NCI-H2107 treated with DMSO at 0.1 percent for 48 hours (cell line): ENCODE data around the gene NAPA.

ENCODE experiments used
- DNase-seq: peaks from one replicate; lab custom pipeline; 2025; ENCODE audit not compliant: unreplicated experiment; lab: John Stamatoyannopoulos, UW

The NAPA gene

GRCh38 chr19:47514869-47515588 is at the start of gene NAPA:
Gene NAPA (minus strand): TSS chr19:47515063. CDS start chr19:47514940, 123 bp downstream.
- peak; percentile 99 for DNase-seq

GRCh38 chr19:47564081-47564480 is 49.2 kb upstream of the NAPA start:
- DNase-seq: no peak

GRCh38 chr19:47561440-47562057 is 46.7 kb upstream of the NAPA start:
- DNase-seq: no peak

- no peak for DNase-seq
These were observed 46.1 kb upstream of the NAPA start for GRCh38 chr19:47560999-47561398.

GRCh38 chr19:47550129-47550528 is 35.3 kb upstream of the NAPA start:
- DNase-seq: no peak

GRCh38 chr19:47549261-47549862 is 34.5 kb upstream of the NAPA start:
- no peak for DNase-seq

- no peak for DNase-seq
These were observed 32.3 kb upstream of the NAPA start for GRCh38 chr19:47547199-47547598.

GRCh38 chr19:47545061-47545948 is 30.4 kb upstream of the NAPA start:
- DNase-seq: no peak

GRCh38 chr19:47544476-47544875 is 29.6 kb upstream of the NAPA start:
- no peak for DNase-seq

GRCh38 chr19:47544075-47544474 is 29.2 kb upstream of the NAPA start:
- DNase-seq: no peak

- no peak for DNase-seq
These were observed 27.2 kb upstream of the NAPA start for GRCh38 chr19:47542030-47542475.

- DNase-seq: no peak
These were observed 26.7 kb upstream of the NAPA start for GRCh38 chr19:47541518-47541917.

GRCh38 chr19:47540748-47541147 is 25.9 kb upstream of the NAPA start:
- DNase-seq: no peak

- DNase-seq: no peak
These were observed 25.0 kb upstream of the NAPA start for GRCh38 chr19:47539747-47540311.

- no peak for DNase-seq
These were observed 23.9 kb upstream of the NAPA start for GRCh38 chr19:47538812-47539211.

GRCh38 chr19:47537493-47537892 is 22.6 kb upstream of the NAPA start:
- DNase-seq: no peak

- DNase-seq: no peak
These were observed 19.8 kb upstream of the NAPA start for GRCh38 chr19:47534628-47535027.

- DNase-seq: no peak
These were observed 17.0 kb upstream of the NAPA start for GRCh38 chr19:47531640-47532387.

GRCh38 chr19:47529018-47529742 is 14.3 kb upstream of the NAPA start:
- no peak for DNase-seq

- DNase-seq: no peak
These were observed 11.9 kb upstream of the NAPA start for GRCh38 chr19:47526798-47527197.
